ENCODE results near the gene PXK. TPM values are rescaled to one million over a fixed set of nuclear protein-coding genes. Genes with fewer than 3 reads are reported as not detected.

Gene PXK
- total RNA-seq, 2 experiments from 2014 or later, result 68.7 to 125 TPM

DNA sequence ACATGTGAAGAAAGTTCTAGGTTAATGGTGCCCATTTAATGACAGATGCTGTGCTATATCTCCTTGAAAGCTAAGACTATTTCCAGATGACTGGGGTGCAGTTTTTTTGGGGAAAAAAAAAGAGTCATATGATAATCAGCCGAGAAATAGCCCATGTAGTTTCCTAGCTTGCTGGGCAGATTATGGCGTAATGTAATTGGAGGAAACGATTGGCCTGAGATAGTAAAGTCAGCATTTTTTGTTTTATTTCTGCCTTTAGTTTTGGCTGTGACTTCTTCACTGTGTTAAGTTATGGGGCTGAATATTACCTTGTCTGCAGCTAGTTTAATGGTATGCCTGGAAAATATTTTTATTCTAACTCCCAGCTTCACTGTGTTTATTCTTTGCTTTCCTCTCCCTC is 77.0 kb downstream of the PXK start:
- Histone ChIP-seq H3K27ac (ENCODE audit: low read depth, low read length, poor library complexity, severe bottlenecking) (no peak overlapping the region), H3K4me1 (ENCODE audit: insufficient read depth, low read length, poor library complexity, severe bottlenecking) (peaks cover 17% of the 10 kb centered on the region), H3K9me3 (ENCODE audit: low read length) (no peaks in the 10 kb centered on the region), H3K36me3 (ENCODE audit: insufficient read depth, low read length) (peaks cover 95% of the 10 kb centered on the region), H2AFZ (ENCODE audit: low read length) (no peak overlapping the region), H3K4me3 (ENCODE audit: low read depth, low read length, poor library complexity, severe bottlenecking) (no peak overlapping the region), H3K4me2 (ENCODE audit: low read length) (no peak overlapping the region), H3K9me2 (ENCODE audit: insufficient read depth, low read length) (no peaks in the 10 kb centered on the region), H3K79me2 (ENCODE audit: insufficient read depth, low read depth, low read length) (no peaks in the 10 kb centered on the region), H4K20me1 (ENCODE audit: insufficient read depth, low read length) (no peaks in the 10 kb centered on the region)
- POLR2A ChIA-PET, result interaction anchor here (0.8 to 1.4 kb wide), 3 partner anchors 55 to 169 kb away, joined by 3 to 6 read pairs (median 3); no protein-coding TSS in a partner anchor
- no peak for TF ChIP-seq EZH2phosphoT487 (IDR thresholded peaks at IDR 0.05; ENCODE audit: borderline replicate concordance, low read depth, low read length)
- no peak for TF ChIP-seq CTCF (conservative IDR thresholded peaks at IDR 0.05; ENCODE audit: low read length)
- intact Hi-C loops (cut with micrococcal nuclease; ENCODE audit: unreplicated experiment), result loop anchor here (5.0 to 10.0 kb wide), 2 partner anchors 102 to 235 kb away; partner anchors contain the start of genes HTD2 and RPP14
- no peak for DNase-seq (ENCODE audit: low spot score)
- CTCF ChIA-PET (ENCODE audit: unreplicated experiment), result no interaction called here
- BruUV-seq (replicated peaks), result no TSS peak

DNA sequence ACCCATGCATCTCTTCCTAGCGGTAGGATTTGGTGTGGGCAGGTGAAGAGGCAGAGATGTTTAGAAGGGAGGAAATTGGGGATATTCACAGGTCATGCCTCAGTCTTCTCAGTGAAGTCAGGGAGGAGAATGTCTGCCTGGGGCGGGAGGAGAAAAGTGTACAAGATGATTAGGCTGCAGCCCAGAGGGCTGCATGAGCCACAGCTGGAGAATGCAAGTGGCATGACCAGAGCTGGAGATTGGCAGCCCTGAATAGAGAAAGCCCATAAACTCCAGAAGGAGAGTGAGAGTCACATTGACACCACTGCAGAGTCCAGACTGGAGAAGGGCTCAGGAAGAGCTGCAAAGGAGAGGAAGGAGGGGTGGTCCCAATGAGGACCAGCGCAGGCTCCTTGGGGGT is 78.3 kb downstream of the PXK start:
- CTCF ChIA-PET (ENCODE audit: unreplicated experiment), result no interaction called here
- H2AFZ ChIP-seq (ENCODE audit: low read length), result no peak overlapping the region
- no peak overlapping the region for H3K4me2 ChIP-seq (ENCODE audit: low read length)
- no peak overlapping the region for H3K4me3 ChIP-seq (ENCODE audit: low read depth, low read length, poor library complexity, severe bottlenecking)
- H3K9me3 ChIP-seq (ENCODE audit: low read length), result no peaks in the 10 kb centered on the region
- intact Hi-C loops (cut with micrococcal nuclease; ENCODE audit: unreplicated experiment), result loop anchor here (5.0 to 10.0 kb wide), 2 partner anchors 104 to 236 kb away; partner anchors contain the start of genes HTD2 and RPP14
- no peaks in the 10 kb centered on the region for H3K79me2 ChIP-seq (ENCODE audit: insufficient read depth, low read depth, low read length)
- no peaks in the 10 kb centered on the region for H4K20me1 ChIP-seq (ENCODE audit: insufficient read depth, low read length)
- POLR2A ChIA-PET, result interaction anchor here (0.8 to 1.8 kb wide), 2 partner anchors 19 to 54 kb away, joined by 3 to 5 read pairs; no protein-coding TSS in a partner anchor
- peaks cover 17% of the 10 kb centered on the region for H3K4me1 ChIP-seq (ENCODE audit: insufficient read depth, low read length, poor library complexity, severe bottlenecking)
- no peak for TF ChIP-seq EZH2phosphoT487 (IDR thresholded peaks at IDR 0.05; ENCODE audit: borderline replicate concordance, low read depth, low read length)
- TF ChIP-seq CTCF (conservative IDR thresholded peaks at IDR 0.05; ENCODE audit: low read length), result no peak
- no peak for DNase-seq (ENCODE audit: low spot score)
- H3K9me2 ChIP-seq (ENCODE audit: insufficient read depth, low read length), result no peaks in the 10 kb centered on the region
- BruUV-seq (replicated peaks), result no TSS peak
- no peak overlapping the region for H3K27ac ChIP-seq (ENCODE audit: low read depth, low read length, poor library complexity, severe bottlenecking)
- peaks cover 98% of the 10 kb centered on the region for H3K36me3 ChIP-seq (ENCODE audit: insufficient read depth, low read length)

All from OCI-LY7 (cell line).